Stimulated activated CD4-positive, alpha-beta T cell treated with anti-CD3 and anti-CD28 coated beads, Interleukin-1b, Interleukin-23, amount 100 ng/mL, for 24 hours (primary cell): ENCODE data around the gene RPP30.
"Not testable (repeated sequence)": the region's sequence is repeated elsewhere in the genome, so short reads cannot be mapped to it uniquely, and the experiment has no call there.

Experiments used
- DNase-seq, 4 experiments: peaks; one replicate each; pipeline ENCODE4 v3.0.0-alpha.2; 2020; ENCODE audit warnings: low read depth in 4 of 4, low spot score in 1 of 4

Gene RPP30

DNA sequence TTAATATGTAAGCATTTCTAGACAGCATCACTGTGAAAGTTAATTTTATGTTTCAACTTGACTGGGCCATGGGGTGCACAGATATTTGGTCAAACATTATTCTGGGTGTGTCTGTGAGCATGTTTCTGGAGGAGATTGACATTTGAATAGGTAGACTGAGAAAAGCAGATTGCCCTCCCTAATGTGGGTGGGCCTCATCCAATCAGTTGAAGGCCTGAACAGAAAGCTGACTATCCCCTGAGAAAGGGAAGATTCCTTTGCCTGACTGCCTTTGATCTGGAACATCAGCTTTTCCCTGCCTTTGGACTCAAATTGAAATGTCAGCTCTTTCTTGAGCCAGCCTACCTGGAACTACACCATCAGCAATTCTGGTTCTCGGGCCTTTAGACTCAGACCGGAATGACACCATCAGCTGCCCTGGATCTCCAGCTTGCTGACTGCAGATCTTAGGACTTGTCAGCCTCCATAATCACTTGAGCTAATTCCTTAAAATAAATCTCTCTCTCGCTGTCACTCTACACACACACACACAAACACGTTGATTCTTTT, 5.7 kb upstream of the RPP30 start:
- no peak for DNase-seq

DNA sequence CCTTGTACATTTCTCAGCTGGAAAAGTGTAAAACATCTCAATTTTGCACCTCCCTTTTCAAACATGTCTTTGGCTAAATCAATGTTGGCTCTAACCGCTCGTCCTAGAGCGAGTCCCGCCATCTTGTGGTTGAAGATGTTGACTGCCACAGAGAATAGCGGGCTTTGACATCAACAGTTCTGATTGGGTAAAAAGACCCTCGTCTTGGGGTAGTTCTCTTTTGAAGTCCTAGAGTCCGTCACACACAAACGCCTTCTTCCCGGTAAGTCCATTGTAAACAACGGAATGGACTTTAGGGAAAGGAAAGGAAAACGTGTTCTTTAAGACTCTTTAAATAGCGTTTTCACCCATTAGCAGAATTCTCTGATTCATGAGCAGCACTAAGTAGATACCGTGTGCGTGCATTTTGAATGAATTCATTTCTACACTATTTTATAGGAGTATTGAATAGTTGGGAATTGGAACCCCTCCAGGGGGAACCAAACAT, 452 bp upstream of the RPP30 start:
- DNase-seq, result peak in 2 of 4 experiments; percentile 5 to 21

DNA sequence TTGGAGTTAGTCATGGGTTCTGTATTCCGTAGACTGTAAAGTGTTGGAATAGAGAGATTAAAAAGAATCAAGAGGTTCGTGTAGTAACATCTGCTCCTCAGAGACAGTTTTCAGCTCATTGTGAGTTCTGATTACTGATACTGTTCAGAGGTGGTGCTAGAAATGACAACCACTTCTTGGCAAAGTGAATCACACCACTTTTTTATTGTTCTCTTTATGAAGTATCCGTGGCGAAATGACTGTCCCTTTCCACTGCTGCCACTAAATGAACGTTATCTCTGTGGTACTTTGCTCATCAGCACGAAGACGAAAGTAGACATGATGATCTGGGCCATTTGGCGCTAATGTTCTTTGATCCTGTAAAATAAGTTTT, 860 bp downstream of the RPP30 start:
- DNase-seq, result peak in 1 of 4 experiments; percentile 15

DNA sequence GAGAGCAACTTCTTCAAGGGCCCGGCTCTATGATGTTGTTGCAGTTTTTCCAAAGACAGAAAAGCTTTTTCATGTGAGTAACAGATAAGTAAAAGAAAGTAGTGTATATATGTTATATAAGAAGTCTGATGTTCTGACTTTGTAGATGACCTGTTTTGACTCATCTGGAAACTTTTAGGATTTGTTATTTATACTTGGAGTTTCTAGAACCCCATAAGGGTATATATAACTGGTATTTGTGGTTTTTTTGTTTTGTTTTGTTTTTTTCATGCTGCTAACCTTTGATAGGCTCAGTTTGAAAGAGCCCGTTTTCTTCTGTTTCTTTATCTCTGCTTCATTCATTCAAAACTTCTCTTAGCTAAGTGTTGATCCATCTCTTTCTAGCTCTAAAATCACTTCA, 7.3 kb downstream of the RPP30 start:
- no peak for DNase-seq

DNA sequence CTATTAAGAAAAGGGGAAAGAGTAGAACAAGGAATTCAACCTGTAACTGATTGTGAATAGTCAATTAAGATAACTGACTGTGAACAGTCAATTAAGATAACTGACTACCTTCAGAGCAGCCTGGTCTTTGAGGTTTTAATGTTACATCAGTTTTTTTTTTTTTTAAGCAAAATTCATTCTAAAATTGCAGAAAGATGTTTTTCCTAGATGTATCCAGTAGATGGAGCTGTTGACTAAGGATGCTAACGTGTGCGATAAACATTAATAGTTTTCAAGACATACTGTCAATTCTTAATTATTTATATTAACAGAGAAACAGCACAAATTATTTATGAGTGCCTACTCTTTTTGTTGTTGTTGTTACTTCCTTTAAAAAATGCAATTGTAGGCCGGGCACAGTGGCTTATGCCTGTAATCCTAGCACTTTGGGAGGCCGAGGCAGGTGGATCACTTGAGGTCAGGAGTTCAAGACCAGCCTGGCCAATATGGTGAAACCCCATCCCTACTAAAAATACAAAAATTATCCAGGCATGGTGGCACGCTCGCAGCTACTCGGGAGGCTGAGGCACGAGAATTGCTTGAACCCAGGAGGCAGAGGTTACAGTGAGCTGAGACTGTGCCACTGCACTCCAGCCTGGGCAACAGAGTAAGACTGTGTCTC, 8.4 kb downstream of the RPP30 start:
- not testable (repeated sequence) for DNase-seq

DNA sequence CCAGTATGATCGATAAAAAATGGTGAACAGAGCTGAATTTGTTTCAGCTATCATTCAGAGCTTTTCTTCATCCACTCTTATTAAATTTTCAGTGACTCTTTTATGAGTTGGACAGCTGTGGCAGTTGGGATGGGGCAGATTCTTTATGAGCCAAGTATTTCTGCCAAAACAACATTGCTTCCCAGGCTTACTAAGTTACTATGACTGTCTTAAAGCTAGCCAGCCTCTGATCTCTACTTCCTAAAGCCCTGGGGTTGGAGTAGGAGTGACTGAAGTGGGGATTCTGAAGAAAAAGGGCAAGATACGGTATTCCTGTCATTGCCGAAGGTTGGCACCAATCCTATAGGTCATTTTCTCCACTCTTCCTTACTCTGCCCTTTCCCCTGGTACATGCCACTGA, 12.7 kb downstream of the RPP30 start:
- DNase-seq, result no peak

DNA sequence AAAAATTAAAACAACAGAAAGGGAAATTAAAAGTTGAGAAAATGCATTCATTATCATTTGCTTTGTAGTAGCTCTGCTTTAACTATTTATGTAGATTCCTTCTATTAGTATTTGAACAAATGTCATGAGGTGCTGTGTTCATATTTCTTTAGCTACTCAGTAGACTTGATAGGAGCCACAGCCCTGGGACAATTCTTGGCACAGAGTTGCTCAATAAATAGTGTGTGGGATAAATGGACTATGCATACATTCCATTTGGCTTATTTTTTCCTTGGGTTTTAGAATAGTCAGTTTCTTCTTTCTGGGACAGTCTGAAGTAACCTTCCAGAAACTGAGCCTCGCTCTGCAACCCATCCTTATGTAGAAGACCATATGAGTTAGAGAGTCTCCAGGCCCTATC, 13.4 kb downstream of the RPP30 start:
- DNase-seq, result no peak

DNA sequence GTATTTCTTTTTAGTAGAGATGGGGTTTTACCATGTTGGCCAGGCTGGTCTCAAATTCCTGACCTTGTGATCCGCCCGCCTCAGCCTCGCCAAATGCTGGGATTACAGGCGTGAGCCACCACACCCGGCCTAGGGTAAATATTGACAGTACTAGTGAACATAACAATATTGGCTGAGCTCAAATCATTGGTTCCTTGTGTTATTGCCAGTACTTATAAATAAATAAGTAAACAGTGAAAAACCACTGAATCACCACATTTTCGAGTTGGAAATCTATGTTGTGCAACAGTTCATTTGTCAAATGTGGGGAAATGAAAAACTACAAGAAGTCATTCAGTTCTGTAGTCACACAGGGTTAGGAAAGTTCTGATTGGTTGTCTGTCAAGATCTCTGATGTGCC, 15.8 kb downstream of the RPP30 start:
- DNase-seq, result no peak

DNA sequence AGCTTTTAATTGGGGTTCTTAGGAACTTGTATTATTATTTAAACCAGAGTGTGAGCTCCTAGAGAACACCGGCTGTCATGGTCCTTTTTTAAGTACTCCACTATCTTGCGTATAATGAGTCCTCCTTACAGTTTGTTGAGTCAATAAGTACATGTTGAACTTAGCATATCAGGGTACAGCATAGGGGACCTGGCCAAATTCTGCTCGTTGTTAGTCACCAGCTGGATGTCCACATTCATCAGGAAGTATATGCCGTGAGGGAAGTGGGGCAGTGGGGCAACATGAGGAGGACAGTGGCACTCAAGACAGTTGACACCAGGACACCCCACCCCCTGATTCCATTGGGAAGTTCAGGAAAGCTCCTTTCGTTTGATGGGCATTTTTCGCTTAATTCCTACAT, 16.6 kb downstream of the RPP30 start:
- no peak for DNase-seq

DNA sequence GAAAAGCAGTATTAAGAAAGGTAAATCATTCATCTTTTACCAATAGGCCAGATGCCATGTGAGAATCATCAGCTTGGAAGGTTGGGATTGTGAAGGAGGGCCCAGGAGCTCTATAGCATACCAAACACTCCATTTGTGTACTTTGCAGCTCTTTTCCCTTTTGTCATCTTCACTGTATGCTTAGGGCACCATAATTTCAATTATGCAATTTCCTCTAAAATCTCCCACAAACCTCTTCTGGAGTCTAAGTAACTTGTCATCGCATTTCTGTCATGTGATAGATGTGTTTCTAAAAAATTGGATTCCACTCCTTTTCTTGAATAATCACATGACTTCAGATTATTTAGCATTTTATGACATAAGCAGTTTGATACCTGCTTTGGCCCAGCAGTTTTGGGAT, 17.9 kb downstream of the RPP30 start:
- DNase-seq, result no peak

DNA sequence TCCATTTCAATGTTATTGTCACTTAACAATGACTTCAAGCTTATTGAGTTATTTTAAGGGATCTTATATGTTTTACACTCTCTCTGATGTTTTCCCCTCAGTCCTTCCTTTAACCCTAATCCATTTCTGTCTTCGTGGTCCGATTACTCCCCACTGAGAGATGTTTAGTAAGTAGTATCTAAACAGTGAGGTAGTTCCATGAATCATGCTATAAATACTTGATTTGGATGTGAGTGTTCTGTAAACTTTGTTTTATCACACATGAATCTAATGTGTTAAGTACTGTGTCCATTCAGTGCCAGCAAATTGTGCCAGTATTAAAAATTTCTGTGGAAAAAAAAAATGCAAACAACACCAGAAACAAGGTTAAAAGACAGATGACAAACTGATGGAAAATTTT, 18.6 kb downstream of the RPP30 start:
- no peak for DNase-seq

DNA sequence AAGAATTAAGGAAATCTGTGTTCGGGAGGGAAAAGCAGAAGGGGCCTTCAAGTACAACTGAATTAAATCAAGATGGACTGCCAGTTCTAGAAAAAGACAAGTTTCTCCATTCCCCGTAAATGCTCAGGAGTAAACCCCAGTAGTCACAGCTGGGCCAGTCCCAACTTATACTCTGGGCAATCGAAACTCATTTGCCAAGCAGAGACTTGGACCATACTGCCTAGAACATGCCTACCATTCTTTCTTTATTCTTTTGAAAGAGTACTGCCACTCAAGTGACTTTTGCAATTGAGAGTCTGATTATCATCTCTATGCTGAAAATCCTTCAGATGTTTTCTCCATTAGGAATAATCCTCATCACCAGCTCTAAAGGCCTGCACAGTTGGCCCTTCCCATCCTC, 21.4 kb downstream of the RPP30 start:
- DNase-seq, result no peak

DNA sequence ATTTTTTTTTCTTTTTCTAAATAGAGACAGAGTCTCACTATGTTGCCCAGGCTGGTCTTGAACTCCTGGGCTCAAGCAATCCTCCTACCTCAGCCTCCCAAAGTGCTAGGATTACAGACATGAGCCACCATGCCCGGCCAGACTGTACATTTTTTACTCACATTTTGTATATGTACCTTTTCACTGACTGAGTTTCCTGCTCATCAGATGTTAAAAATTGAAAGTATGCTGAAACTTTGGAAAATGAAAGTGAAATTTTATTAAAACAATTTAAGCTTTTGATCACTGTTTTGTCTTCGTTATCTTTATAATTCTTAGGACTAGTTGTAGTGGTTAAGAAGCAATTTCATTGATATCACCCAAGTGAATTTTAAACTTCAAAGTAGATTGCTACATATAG, 25.1 kb downstream of the RPP30 start:
- not testable (repeated sequence) for DNase-seq

DNA sequence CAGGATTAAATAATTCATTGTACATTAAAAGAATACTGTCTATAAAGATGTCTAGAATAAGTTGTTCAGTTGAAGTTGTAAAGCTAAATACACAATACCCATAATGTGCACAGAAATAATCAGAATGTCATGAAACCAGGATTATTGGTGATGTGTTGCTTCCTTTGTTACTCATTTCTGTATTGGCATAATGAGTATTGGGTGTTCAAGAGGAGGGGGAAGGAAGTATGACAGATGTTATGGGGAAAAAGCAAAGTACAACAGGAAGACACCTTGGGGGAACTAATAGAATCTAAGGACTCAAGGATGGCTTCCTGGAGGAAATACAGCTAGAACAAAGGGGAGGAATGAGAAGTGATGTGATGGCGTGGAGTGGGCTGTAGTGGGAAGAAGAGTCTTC, 34.2 kb downstream of the RPP30 start:
- DNase-seq, result no peak

DNA sequence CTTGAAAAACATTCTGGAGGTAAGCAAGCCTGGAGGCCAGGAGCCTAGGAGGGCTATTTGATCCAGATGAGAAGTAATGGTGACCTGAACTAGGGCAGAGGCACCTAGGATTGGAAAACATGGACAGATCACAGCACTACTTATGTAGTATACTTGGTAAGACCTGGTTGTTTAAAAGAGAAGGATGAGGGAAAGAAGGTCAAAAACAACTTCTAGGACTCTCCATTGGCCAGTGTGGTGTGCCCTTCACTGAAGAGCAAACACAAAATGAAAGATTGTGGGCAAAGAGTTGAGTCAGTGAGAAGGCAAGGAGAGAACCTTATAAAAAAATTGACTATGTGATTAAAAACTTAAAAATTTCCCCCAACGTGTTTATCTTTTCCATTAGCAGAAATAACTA, 34.8 kb downstream of the RPP30 start:
- DNase-seq, result no peak

DNA sequence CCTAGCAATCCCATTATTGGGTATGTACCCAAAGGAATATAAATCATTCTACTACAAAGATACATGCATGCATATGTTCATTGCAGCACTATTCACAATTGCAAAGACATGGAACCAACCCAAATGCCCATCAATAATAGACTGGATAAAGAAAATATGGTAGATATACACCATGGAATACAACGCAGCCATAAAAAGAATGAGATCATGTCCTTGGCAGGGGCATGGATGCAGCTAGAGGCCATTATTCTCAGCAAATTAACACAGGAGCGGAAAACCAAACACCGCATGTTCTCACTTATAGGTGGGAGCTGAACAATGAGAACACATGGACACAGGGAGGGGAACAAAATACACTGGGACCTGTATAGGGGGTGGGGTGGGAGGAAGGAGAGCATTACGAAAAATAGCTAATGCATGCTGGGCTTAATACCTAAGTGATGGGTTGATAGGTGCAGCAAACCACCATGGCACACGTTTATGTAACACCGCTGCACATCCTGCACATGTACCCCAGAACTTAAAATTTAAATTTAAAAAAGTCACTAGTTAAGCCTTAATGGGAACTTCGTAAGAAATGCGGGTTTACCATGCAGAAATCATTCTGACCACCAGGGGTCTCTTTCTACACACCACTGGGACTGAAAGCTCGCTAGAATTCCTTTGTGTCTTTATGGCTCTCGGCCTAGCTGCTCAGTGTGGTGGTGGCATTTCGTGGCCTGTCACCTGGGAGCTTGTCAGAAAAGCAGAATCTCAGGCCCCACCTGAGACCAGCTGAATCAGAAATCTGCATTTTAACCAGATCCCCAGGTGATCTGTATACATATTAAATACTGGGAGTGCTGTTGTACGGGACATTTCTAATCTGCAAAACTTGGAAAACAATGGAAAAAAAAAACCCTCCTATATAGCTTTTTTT, 39.6 kb downstream of the RPP30 start:
- peak; percentile 14 to 34 (median 30) for DNase-seq

DNA sequence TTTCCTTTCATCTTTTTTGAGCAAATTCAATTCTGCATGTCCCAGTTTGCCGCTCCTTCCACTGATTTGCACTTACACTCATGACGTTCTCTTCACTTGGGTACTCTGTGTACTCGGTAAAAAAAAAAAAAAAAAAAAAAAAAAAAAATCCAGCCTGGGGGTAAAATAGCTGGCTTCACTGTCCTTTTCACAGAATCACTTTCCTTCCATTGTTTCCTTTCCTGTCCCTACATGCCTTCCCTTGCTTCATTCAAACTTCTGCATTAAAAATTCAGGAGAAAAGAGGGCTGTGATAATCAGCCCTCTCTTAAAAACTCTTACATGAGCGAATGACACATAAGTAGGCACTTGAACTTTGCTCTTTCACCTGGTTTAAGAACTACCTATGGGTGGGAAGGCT, 40.4 kb downstream of the RPP30 start:
- DNase-seq, result no peak

DNA sequence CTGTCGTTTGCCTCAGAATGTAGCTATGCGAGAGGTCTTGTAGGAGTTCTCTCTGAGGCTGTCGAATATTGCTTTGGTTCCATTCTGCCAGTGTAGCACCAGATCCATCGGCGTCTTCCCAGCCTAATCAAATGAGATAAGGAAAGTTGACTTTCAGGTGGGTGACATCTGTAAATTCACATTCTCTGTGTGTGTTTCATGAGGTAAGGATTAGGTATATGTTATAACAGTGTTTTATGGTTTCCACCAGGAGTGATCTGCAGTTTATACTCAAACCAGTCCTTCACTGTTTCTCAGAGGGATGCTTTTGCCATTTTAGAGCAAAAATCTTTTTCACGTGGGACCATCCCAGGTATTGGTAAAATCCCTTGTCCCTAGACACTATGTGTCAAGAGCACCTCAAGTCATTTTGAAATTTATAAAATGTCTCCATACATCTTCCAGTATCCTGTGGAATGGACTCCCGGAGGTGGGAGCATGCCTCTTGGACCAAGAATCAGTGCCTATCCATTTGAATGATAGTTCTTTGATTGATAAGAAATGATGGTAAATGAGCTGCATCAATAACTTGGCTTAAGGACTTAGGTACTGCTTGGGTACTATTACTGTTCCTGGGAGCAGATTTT, 41.2 kb downstream of the RPP30 start:
- DNase-seq, result no peak

DNA sequence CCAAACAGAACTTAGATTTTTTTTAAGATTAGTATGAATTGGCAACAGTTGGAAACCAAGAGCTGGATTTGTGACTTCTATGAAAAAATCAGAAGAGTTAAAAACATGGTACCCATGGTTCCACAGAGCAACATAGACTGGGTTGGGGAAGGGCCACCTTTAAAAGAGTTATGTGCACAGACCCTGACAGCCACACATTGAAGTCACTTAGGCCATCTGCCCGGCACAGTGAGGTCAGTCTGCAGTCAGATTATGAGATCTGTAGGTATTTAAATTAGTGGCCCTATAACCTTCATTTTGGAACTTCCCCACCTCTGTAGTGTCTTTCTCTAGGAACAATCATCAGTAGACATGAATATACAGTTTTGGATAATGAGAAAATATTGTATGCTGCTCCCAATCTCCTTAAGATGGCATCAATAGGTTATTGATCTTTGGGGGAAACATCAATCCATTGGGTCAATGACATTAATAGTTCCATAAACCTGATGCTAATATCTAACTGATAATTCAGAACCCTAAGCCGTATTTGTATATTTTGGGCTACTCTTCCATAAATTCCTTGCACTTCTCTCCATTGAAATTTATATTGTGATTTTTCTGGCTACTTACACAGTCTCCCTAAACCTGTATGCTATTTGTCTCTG, 42.1 kb downstream of the RPP30 start:
- DNase-seq, result no peak

DNA sequence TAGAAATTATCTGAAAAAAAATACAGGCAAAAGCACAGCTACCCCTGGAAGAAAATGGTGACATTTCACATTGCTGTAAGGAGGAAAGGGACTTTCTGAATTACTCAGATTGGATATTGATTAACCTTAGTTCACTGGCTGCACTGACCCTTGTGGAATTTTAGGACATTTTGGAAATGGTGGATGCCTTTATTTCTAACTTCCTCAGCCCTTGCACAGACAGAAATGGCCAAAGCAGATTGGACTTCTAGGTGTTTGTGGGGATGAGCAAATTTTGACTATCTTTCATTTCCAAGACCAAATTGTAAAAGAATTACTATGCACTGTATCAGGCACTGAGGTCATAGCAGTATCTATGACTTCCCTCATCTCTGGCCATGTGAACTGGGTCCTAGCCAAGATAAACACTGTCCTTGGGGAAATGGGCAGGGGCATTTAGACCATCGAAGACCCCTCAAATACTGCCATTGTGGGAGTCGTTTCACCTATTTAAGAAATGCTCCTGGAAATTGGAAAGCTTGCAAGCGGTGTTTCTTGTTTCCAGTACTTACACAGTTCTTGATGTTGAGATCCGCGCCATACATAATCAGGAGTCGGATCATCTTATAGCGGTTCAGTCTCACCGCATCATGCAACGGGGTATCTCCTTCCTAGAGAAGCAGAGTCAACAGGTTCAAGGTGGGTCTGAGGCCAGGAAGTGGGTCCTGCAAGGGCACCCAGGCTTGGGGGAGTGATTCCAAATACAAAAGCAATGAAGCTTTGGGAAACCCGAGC, 43.4 kb downstream of the RPP30 start:
- DNase-seq, result no peak

DNA sequence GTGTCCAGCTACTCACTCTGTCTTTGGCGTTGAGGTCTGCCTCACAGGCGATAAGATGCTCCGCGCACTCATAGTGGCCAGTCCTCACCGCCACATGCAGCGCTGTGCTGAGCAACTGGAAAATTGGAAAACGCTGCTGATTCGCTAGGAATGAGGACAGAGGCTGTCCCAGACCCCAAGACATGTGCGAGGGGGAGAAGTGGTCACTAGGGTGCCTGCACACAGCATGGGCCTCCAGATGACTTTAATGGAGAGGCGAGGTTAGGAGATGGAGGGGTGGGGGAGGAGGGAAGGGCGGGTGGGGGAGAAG, 43.9 kb downstream of the RPP30 start:
- no peak for DNase-seq
